ENCODE measurements around the gene TRIP13.

DNA sequence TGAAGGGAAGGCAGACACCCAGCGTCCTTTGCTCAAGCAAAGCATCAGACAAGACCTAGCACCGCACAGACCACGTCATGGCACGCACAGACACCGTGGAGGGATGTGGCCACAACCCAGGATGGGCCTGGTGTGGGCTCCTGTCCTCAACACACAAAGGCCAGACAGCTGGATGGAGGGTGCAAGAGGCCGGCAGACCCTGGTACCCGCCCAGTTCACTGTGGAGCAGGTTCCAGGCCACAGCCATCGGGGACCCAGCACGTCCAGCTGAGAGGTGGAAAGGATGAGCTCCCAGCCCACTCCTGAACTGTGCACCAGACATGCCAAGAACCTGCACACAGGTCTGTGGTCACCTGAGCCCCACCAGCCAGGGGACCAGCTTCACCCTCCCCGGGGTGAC is 26.9 kb upstream of the TRIP13 start:
- TF ChIP-seq POLR2A (IDR thresholded peaks at IDR 0.05) = no peak
- no peak for TF ChIP-seq CTCF (IDR thresholded peaks at IDR 0.05)

Measured in thyroid gland (tissue), 4 donors.